Tongue (tissue), 2 donors: ENCODE data around the gene PLA2G6. TPM values are rescaled to one million over a fixed set of nuclear protein-coding genes. Genes with fewer than 3 reads are reported as not detected.
"Not testable (repeated sequence)": the region's sequence is repeated elsewhere in the genome, so short reads cannot be mapped to it uniquely, and the experiment has no call there.

Experiments used
- DNase-seq: peaks from one replicate; pipeline ENCODE4 v3.0.0-alpha.2; 2015
- total RNA-seq: library from RNA; depleted of rRNA; stranded (reverse); fragments of >200 nt; gene quantifications from one replicate; pipeline ENCODE4 v1.2.3, GENCODE V29; 2014

The PLA2G6 gene
- total RNA-seq, 1 donor from 2014 or later: 15.3 TPM

GRCh38 chr22:38164551-38164918 is 17.1 kb downstream of the PLA2G6 start:
- DNase-seq: no peak

- DNase-seq: no peak
These were observed 17.6 kb downstream of the PLA2G6 start for GRCh38 chr22:38163844-38164550.

GRCh38 chr22:38162881-38163843 is 18.5 kb downstream of the PLA2G6 start:
- DNase-seq: no peak

GRCh38 chr22:38155703-38156102 is 25.9 kb downstream of the PLA2G6 start:
- no peak for DNase-seq

- DNase-seq: not testable (repeated sequence)
These were observed 27.1 kb downstream of the PLA2G6 start for GRCh38 chr22:38154563-38154915.

- peak; percentile 66 for DNase-seq
These were observed 27.6 kb downstream of the PLA2G6 start for GRCh38 chr22:38153821-38154562.

GRCh38 chr22:38151126-38151500 is 30.5 kb downstream of the PLA2G6 start:
- no peak for DNase-seq

- no peak for DNase-seq
These were observed 33.4 kb downstream of the PLA2G6 start for GRCh38 chr22:38148245-38148644.

- not testable (repeated sequence) for DNase-seq
These were observed 35.5 kb downstream of the PLA2G6 start for GRCh38 chr22:38146166-38146565.

- DNase-seq: no peak
These were observed 37.6 kb downstream of the PLA2G6 start for GRCh38 chr22:38144025-38144405.

- no peak for DNase-seq
These were observed 39.0 kb downstream of the PLA2G6 start for GRCh38 chr22:38142606-38143005.

- no peak for DNase-seq
These were observed 40.2 kb downstream of the PLA2G6 start for GRCh38 chr22:38141217-38141973.

- no peak for DNase-seq
These were observed 41.7 kb downstream of the PLA2G6 start for GRCh38 chr22:38139901-38140300.

GRCh38 chr22:38138961-38139360 is 42.7 kb downstream of the PLA2G6 start:
- DNase-seq: no peak

- DNase-seq: no peak
These were observed 43.5 kb downstream of the PLA2G6 start for GRCh38 chr22:38137876-38138687.

GRCh38 chr22:38136607-38137006 is 45.0 kb downstream of the PLA2G6 start:
- no peak for DNase-seq

- DNase-seq: no peak
These were observed 46.4 kb downstream of the PLA2G6 start for GRCh38 chr22:38135133-38135706.

- no peak for DNase-seq
These were observed 48.3 kb downstream of the PLA2G6 start for GRCh38 chr22:38133331-38133730.

- DNase-seq: no peak
These were observed 48.8 kb downstream of the PLA2G6 start for GRCh38 chr22:38132794-38133193.

GRCh38 chr22:38132136-38132535 is 49.5 kb downstream of the PLA2G6 start:
- DNase-seq: no peak

GRCh38 chr22:38131399-38131798 is 50.2 kb downstream of the PLA2G6 start:
- no peak for DNase-seq
